HG03045 (cell line): ENCODE results near the gene SERINC5.
"Not testable (repeated sequence)": the region's sequence is repeated elsewhere in the genome, so short reads cannot be mapped to it uniquely, and the experiment has no call there.

Source experiments
- ATAC-seq: cut with Tn5 transposase; IDR thresholded peaks from one replicate; pipeline ENCODE4 v1.9.1; 2021; ENCODE audit warnings: mild to moderate bottlenecking, moderate library complexity; ENCODE audit not compliant: unreplicated experiment

SERINC5 gene

GRCh38 chr5:80204808-80205614 is 50.8 kb downstream of the SERINC5 start:
- no peak for ATAC-seq

DNA sequence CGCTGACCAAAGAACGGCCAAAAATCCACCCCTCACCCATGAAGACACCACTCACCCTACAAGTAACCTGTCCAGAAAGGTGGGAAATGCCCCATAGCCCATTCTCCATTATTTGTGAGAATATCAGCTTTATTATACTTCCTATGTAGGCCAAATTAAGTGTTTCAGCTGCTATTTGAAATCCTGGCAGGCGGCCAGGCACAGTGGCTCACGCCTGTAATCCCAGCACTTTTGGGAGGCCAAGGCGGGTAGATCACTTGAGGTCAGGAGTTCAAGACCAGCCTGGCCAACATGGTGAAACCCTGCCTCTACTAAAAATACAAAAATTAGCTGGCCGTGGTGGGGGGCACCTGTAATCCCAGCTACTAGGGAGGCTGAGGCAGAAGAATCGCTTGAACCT is 54.1 kb downstream of the SERINC5 start:
- ATAC-seq = not testable (repeated sequence)

GRCh38 chr5:80198920-80199319 is 56.9 kb downstream of the SERINC5 start:
- no peak for ATAC-seq

DNA sequence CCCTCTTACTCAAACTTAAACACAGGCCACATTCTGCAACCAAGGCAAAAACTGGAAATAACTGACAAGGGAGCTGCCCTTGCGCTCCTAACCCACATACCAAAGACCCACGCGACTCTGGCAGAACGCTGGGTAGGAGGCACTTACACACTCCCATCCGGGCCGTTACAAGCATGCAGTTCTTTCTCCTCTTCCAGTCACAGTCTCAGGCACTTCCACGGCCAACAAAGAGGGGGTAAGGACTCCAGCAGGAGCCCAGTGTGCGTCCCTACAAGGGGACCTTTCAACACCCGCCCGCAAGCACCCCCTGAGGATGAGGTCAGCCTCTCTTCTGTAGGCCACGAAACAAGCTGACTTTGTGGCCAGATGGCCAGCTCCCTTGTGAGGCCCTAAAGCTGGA is 57.4 kb downstream of the SERINC5 start:
- ATAC-seq = no peak

- ATAC-seq = no peak
These were observed 59.9 kb downstream of the SERINC5 start for GRCh38 chr5:80195837-80196400.

- no peak for ATAC-seq
These were observed 61.4 kb downstream of the SERINC5 start for GRCh38 chr5:80194468-80194867.

GRCh38 chr5:80193401-80193800 is 62.4 kb downstream of the SERINC5 start:
- no peak for ATAC-seq

GRCh38 chr5:80192507-80193241 is 63.2 kb downstream of the SERINC5 start:
- ATAC-seq = no peak

DNA sequence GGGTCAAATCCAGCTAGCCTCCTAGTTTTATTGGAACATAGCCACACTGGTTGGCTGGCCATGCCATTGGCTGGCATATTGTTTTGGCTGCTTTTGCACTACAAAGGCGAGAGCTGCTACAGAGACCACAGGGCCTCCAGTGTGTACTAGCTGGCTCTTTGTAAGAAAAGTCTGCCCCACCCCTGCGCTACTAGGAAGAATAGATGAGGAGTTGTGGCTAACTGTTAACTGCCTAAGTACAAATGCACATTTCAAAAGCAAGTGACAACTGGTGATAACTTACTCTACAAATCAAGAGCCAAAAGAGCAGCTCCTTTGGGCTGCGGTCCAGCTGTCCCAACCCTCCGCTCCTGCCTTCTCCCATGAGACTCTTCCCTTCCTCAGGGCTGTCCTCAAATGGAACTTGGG is 63.9 kb downstream of the SERINC5 start:
- no peak for ATAC-seq

- ATAC-seq = no peak
These were observed 64.5 kb downstream of the SERINC5 start for GRCh38 chr5:80191397-80191796.

DNA sequence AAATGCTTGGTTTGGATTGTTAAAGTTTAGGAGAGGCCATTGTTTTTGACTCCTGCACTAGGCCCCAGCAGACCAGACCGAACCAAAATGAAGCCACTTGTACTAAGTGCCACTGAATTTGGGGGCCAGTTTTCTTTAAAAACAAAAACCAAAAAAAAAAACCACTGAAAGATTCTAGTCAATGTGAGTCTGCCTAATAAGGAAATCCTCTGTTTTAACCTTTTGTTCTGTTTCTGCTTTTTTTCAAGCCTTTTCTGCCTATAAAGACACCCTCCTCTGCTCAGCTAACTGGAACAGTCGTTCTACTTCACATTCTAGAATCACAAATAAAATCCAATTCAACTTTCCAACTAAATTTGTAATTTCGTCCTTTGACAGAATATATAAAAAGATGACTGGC is 64.9 kb downstream of the SERINC5 start:
- no peak for ATAC-seq

- ATAC-seq = no peak
These were observed 66.1 kb downstream of the SERINC5 start for GRCh38 chr5:80189701-80190100.

DNA sequence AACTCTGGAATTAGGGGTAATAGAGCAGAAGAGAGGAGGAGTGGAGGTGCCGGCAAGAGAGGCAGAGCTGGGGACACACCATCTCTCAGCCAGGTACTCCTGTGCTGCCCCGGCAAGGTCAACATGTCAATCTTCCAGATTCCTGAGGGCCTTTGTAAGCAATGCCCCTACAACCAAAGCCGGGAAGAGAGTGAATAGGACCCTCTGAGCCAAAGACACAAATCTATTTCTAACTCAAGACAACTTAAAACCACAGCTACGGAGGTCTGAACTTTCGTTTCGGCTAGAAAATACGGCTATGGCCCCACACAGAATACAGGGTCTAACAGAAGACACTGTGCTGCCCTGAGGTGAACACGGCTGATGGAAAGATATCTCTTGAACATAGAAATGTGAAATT is 66.6 kb downstream of the SERINC5 start:
- ATAC-seq = no peak

- no peak for ATAC-seq
These were observed 68.3 kb downstream of the SERINC5 start for GRCh38 chr5:80187421-80188090.

GRCh38 chr5:80185535-80185934 is 70.3 kb downstream of the SERINC5 start:
- not testable (repeated sequence) for ATAC-seq

DNA sequence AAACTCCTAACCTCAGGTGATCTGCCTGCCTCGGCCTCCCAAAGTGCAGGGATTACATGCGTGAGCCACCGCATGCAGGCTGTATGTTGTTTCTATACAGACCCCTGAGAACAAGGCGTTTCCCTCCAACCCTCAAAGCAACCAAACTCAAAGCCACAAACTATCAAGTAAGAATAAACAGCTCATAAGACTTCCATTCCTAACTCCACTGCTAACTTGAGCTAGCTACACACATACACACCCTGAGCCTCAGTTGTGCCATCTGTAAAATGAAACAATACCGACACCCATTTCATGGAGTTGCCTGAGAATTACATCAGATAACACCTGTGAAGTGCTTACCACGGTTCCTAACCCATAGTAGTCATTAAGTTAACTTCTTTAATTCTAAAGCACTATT is 70.8 kb downstream of the SERINC5 start:
- no peak for ATAC-seq

DNA sequence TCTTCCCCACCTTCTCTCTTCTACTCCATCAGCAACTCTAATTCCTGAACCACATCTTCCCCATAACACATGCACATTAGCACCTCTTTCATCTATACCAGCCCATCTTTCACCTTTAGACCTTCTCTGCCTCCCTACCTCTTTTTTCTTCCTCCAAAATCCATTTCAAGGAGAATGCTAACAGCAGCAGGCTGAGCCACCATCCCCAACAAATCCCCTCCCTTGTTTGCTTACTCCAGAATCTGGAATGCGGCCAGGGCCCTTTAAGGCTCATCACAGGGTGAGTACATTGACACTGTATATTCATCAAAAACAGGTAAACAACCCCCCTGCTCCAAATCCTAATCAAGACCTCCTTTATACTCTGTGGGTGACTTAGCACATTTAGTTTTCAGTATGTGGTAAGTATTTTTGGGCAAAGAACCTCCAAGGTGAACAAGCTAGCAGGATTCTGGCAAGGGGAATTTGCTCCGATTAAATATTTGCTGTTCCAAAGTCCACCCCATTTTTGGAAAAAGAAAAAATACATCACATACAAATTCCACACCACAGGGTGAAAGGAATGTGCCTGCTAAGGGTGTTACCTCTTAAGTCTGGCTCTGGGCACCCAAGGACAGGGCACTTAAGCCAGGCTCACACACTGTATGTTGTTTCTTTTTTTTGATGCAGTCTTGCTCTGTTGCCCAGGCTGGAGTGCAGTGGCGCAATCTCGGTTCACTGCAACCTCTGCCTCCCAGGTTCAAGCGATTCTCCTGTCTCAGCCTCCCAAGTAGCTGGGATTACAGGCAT is 71.4 kb downstream of the SERINC5 start:
- ATAC-seq = no peak

DNA sequence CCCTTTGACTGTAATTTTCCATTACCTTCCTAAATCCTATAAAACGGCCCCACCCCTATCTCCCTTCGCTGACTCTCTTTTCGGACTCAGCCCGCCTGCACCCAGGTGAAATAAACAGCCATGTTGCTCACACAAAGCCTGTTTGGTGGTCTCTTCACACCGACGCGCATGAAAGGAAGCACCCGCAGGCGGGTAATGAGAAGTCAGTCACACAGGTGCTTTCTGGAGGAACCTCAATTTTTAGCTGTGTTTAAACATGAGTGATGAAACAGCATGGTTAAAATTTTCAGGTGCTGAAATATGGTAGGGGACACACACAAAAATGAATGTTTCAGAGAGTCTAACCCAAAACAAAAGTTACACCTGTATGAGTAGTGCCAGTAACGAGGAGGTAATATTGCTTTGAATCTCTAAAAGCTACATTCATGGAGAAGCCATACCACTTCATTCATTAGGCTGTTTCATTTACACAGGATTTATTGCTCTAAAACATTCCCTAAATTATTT is 72.1 kb downstream of the SERINC5 start:
- not testable (repeated sequence) for ATAC-seq

DNA sequence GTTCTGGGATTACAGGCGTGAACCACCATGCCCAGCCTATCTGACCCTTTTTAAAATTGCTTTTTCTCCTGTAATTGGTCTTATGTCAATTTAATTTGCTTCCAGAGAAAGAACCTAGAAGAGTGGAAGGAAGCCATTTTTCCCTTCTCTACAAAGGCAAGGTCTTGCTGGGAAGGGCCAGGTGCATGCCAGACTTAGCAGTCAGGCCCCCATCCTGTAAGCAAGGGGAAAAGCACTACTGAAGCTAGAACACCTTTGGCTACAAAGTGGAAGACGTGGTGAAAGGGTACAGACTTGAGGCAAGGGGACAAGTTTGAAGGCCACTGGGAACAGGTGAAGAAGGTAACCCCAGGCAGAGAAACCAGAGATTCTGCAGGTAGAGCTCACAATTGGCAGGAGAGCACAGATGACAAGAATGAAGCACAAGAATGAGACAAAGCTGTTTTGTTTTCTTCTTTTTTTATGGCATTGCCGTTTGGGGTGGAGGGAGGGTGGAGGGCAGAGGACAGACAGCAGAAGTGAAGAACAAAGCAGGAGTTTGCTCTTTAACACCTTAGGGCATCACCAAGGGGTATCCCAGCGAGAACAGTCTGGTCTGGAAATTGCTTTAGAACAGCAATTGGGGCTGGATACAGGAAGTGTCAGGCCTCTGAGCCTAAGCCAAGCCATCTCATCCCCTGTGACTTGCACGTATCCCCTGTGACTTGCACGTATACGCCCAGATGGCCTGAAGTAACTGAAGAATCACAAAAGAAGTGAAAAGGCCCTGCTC is 72.9 kb downstream of the SERINC5 start:
- no peak for ATAC-seq
